Measurements from ENCODE around the gene SYNE1. TPM values are rescaled to one million over a fixed set of nuclear protein-coding genes. Genes with fewer than 3 reads are reported as not detected.

The SYNE1 gene
- total RNA-seq, 4 donors from 2014 or later: 411 to 622 (median 490) TPM

GRCh38 chr6:152583888-152584287 lies 53.3 kb downstream of the SYNE1 start:
- 93 to 96% methylated on average over 3 of the region's 3 CpGs for WGBS, 2 donors

GRCh38 chr6:152576525-152576924 lies 60.6 kb downstream of the SYNE1 start:
- no peak for DNase-seq
- Histone ChIP-seq H3K27ac (no peak overlapping the region), H3K9me3 (no peaks in the 10 kb centered on the region), H3K36me3 (no peaks in the 10 kb centered on the region), H3K4me1 (no peaks in the 10 kb centered on the region), H3K27me3 (no peaks in the 10 kb centered on the region), H3K4me3 (replicated peaks in 1 of 3) (no peak overlapping the region)
- TF ChIP-seq CTCF (IDR thresholded peaks at IDR 0.05): no peak
- no peak for TF ChIP-seq POLR2A (IDR thresholded peaks at IDR 0.05)
- 73 to 84% methylated on average over 1 of the region's 1 CpG for WGBS, 2 donors
- intact Hi-C loops (cut with DNase I): no loop called here

More at GRCh38 chr6:152583888-152584287, 53.3 kb downstream of the SYNE1 start:
- H3K27ac ChIP-seq: no peak overlapping the region
- H3K27me3 ChIP-seq: no peaks in the 10 kb centered on the region
- H3K4me3 ChIP-seq (replicated peaks in 1 of 3): no peak overlapping the region
- no peaks in the 10 kb centered on the region for H3K4me1 ChIP-seq
- no peaks in the 10 kb centered on the region for H3K9me3 ChIP-seq
- no peak for TF ChIP-seq CTCF (IDR thresholded peaks at IDR 0.05)
- no peak for TF ChIP-seq POLR2A (IDR thresholded peaks at IDR 0.05)
- intact Hi-C loops (cut with DNase I): no loop called here
- DNase-seq: no peak
- H3K36me3 ChIP-seq: no peaks in the 10 kb centered on the region

GRCh38 chr6:152575621-152576150 lies 61.5 kb downstream of the SYNE1 start:
- 71 to 72% methylated on average over 4 of the region's 4 CpGs for WGBS, 2 donors
- intact Hi-C loops (cut with DNase I): no loop called here
- TF ChIP-seq CTCF (IDR thresholded peaks at IDR 0.05) (no peak), POLR2A (IDR thresholded peaks at IDR 0.05) (no peak)
- no peaks in the 10 kb centered on the region for H3K9me3 ChIP-seq
- H3K27ac ChIP-seq: no peak overlapping the region
- H3K36me3 ChIP-seq: no peaks in the 10 kb centered on the region
- DNase-seq: no peak
- no peaks in the 10 kb centered on the region for H3K27me3 ChIP-seq
- H3K4me1 ChIP-seq: no peaks in the 10 kb centered on the region
- H3K4me3 ChIP-seq (replicated peaks in 1 of 3): no peak overlapping the region

GRCh38 chr6:152575161-152575560 lies 62.0 kb downstream of the SYNE1 start:
- no peak overlapping the region for H3K4me3 ChIP-seq (replicated peaks in 1 of 3)
- DNase-seq: no peak
- intact Hi-C loops (cut with DNase I): no loop called here
- H3K27ac ChIP-seq: no peak overlapping the region
- no peak for TF ChIP-seq CTCF (IDR thresholded peaks at IDR 0.05)
- no peaks in the 10 kb centered on the region for H3K36me3 ChIP-seq
- no peaks in the 10 kb centered on the region for H3K4me1 ChIP-seq
- 66 to 80% methylated on average over 2 of the region's 2 CpGs for WGBS, 2 donors
- H3K27me3 ChIP-seq: no peaks in the 10 kb centered on the region
- H3K9me3 ChIP-seq: no peaks in the 10 kb centered on the region

- intact Hi-C loops (cut with DNase I): no loop called here
- no peak for TF ChIP-seq POLR2A (IDR thresholded peaks at IDR 0.05)
- TF ChIP-seq CTCF (IDR thresholded peaks at IDR 0.05): no peak
- WGBS, 2 donors: 90 to 94% methylated on average over 2 of the region's 2 CpGs
- no peaks in the 10 kb centered on the region for H3K36me3 ChIP-seq
- H3K4me3 ChIP-seq (replicated peaks in 1 of 3): no peak overlapping the region
- no peak overlapping the region for H3K27ac ChIP-seq
- no peaks in the 10 kb centered on the region for H3K9me3 ChIP-seq
- H3K4me1 ChIP-seq: no peaks in the 10 kb centered on the region
- no peaks in the 10 kb centered on the region for H3K27me3 ChIP-seq
- no peak for DNase-seq
Observed at GRCh38 chr6:152573762-152574161, 63.4 kb downstream of the SYNE1 start.
